A673 (cell line): ENCODE measurements around the gene TMEM81.

ENCODE experiments used
- EZH2 ChIP-seq: fragments of 200-600 bp; sonication (generic); IDR thresholded peaks from 2 replicates; pipeline ENCODE4 v1.6.1; 2017; ENCODE audit warnings: borderline replicate concordance, low read depth, mild to moderate bottlenecking, mixed read lengths, antibody characterized with exemption, low read length; ENCODE audit not compliant: poor library complexity, severe bottlenecking
- TF ChIP-seq, protein P1 (sequence below): fragments of 300-800, 200-600 bp; sonication (generic); conservative IDR thresholded peaks from 2 replicates; pipeline ENCODE4 v1.5.1; 2017; ENCODE audit warnings: low read depth, mild to moderate bottlenecking, antibody characterized with exemption, low read length, moderate library complexity, mixed read lengths

DNA sequence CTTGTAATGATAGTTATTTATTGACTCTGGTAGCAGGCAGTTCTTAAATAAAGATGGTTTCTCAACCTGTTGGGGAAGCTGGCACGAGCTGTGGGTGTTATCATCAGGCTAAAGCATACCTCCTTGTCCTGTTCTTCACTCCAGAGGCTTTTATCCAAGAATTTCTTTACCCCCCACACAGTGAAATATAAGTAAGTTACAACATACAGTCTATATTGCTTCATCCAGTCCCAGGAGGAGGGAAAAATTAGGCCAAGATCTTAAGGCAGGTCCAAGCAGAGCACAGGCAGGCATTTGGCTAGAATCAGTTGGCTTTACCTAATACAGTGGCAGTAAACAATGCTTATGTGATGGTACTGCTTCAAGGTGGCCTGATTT, 6.3 kb downstream of the TMEM81 start:
- no peak for TF ChIP-seq EZH2
- TF ChIP-seq, protein P1, sequence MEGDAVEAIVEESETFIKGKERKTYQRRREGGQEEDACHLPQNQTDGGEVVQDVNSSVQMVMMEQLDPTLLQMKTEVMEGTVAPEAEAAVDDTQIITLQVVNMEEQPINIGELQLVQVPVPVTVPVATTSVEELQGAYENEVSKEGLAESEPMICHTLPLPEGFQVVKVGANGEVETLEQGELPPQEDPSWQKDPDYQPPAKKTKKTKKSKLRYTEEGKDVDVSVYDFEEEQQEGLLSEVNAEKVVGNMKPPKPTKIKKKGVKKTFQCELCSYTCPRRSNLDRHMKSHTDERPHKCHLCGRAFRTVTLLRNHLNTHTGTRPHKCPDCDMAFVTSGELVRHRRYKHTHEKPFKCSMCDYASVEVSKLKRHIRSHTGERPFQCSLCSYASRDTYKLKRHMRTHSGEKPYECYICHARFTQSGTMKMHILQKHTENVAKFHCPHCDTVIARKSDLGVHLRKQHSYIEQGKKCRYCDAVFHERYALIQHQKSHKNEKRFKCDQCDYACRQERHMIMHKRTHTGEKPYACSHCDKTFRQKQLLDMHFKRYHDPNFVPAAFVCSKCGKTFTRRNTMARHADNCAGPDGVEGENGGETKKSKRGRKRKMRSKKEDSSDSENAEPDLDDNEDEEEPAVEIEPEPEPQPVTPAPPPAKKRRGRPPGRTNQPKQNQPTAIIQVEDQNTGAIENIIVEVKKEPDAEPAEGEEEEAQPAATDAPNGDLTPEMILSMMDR, result no peak
